HL-60/S4 treated with phorbol 12-myristate 13-acetate at 8.2 ng/mL for 4 days and 3 days (cell line): Measurements from ENCODE around the gene SUSD4.

Experiments
- in situ Hi-C: fragments of 300-500 bp; cut with MboI; formaldehyde crosslinking; loops from 2 replicates; pipeline ENCODE4 v1.15.0; 2022; ENCODE audit warnings: low sequenced_read_pairs

SUSD4 gene

GRCh38 chr1:223216531-223217205 lies 147.3 kb downstream of the SUSD4 start:
- in situ Hi-C loops, result no loop called here

GRCh38 chr1:223216074-223216473 lies 147.9 kb downstream of the SUSD4 start:
- in situ Hi-C loops, result no loop called here

GRCh38 chr1:223215026-223215425 lies 148.9 kb downstream of the SUSD4 start:
- in situ Hi-C loops, result no loop called here

- in situ Hi-C loops, result no loop called here
Observed at GRCh38 chr1:223214261-223214807, 149.6 kb downstream of the SUSD4 start.

GRCh38 chr1:223212441-223212840 lies 151.5 kb downstream of the SUSD4 start:
- in situ Hi-C loops, result no loop called here

GRCh38 chr1:223211323-223211985 lies 152.5 kb downstream of the SUSD4 start:
- in situ Hi-C loops, result no loop called here

- in situ Hi-C loops, result no loop called here
Observed at GRCh38 chr1:223210788-223211120, 153.2 kb downstream of the SUSD4 start.

GRCh38 chr1:223209992-223210787 lies 153.8 kb downstream of the SUSD4 start:
- in situ Hi-C loops, result no loop called here

GRCh38 chr1:223209293-223209898 lies 154.6 kb downstream of the SUSD4 start:
- in situ Hi-C loops, result no loop called here

GRCh38 chr1:223208164-223209076 lies 155.6 kb downstream of the SUSD4 start:
- in situ Hi-C loops, result no loop called here

- in situ Hi-C loops, result no loop called here
Observed at GRCh38 chr1:223207293-223208066, 156.5 kb downstream of the SUSD4 start.

GRCh38 chr1:223204424-223204823 lies 159.6 kb downstream of the SUSD4 start:
- in situ Hi-C loops, result no loop called here

GRCh38 chr1:223203694-223204093 lies 160.3 kb downstream of the SUSD4 start:
- in situ Hi-C loops, result no loop called here

- in situ Hi-C loops, result no loop called here
Observed at GRCh38 chr1:223203034-223203408, 161.0 kb downstream of the SUSD4 start.

GRCh38 chr1:223202376-223203033 lies 161.5 kb downstream of the SUSD4 start:
- in situ Hi-C loops, result no loop called here

GRCh38 chr1:223201967-223202366 lies 162.0 kb downstream of the SUSD4 start:
- in situ Hi-C loops, result no loop called here

GRCh38 chr1:223200903-223201302 lies 163.1 kb downstream of the SUSD4 start:
- in situ Hi-C loops, result no loop called here

GRCh38 chr1:223199094-223199647 lies 164.8 kb downstream of the SUSD4 start:
- in situ Hi-C loops, result no loop called here

- in situ Hi-C loops, result no loop called here
Observed at GRCh38 chr1:223198628-223198965, 165.4 kb downstream of the SUSD4 start.
